Loucy (cell line): Measurements from ENCODE around the gene ZNF771.

ENCODE experiments used
- H2AFZ ChIP-seq: fragments of 200-600 bp; sonication (generic); 2 replicates; pipeline ENCODE4 v1.6.0; 2016; ENCODE audit warnings: antibody characterized with exemption, mild to moderate bottlenecking, low read length, moderate library complexity
- H3F3A ChIP-seq: fragments of 200-600 bp; 2 replicates; pipeline ENCODE4 v1.6.0; 2016; ENCODE audit warnings: antibody characterized with exemption, low read depth, mild to moderate bottlenecking
- H3K27me3 ChIP-seq: fragments of 200-600 bp; sonication (generic); 2 replicates; pipeline ENCODE4 v1.6.1; 2014; ENCODE audit warnings: low read length, mild to moderate bottlenecking; ENCODE audit not compliant: insufficient read depth, poor library complexity, severe bottlenecking
- H3K36me3 ChIP-seq: fragments of 200-600 bp; sonication (generic); 2 replicates; pipeline ENCODE4 v1.6.1; 2016; ENCODE audit warnings: low read length; ENCODE audit not compliant: insufficient read depth
- H3K4me1 ChIP-seq: fragments of 200-600 bp; sonication (generic); 2 replicates; pipeline ENCODE4 v1.5.1; 2014; ENCODE audit warnings: low read length, mild to moderate bottlenecking; ENCODE audit not compliant: insufficient read depth, poor library complexity, severe bottlenecking
- H3K4me2 ChIP-seq: fragments of 200-600 bp; sonication (generic); 2 replicates; pipeline ENCODE4 v1.6.0; 2014; ENCODE audit warnings: antibody characterized with exemption, low read length, low read depth, mild to moderate bottlenecking; ENCODE audit not compliant: poor library complexity, severe bottlenecking
- H3K4me3 ChIP-seq: fragments of 200-600 bp; sonication (generic); 2 replicates; pipeline ENCODE4 v1.5.1; 2014; ENCODE audit warnings: low read length, mild to moderate bottlenecking, mixed read lengths; ENCODE audit not compliant: poor library complexity, severe bottlenecking
- H3K79me2 ChIP-seq: fragments of 200-600 bp; sonication (generic); 2 replicates; pipeline ENCODE4 v1.6.1; 2014; ENCODE audit warnings: low read length; ENCODE audit not compliant: insufficient read depth
- H3K9ac ChIP-seq: fragments of 200-600 bp; sonication (generic); 2 replicates; pipeline ENCODE4 v1.6.0; 2014; ENCODE audit warnings: mild to moderate bottlenecking, low read depth, low read length, moderate library complexity; ENCODE audit not compliant: poor library complexity, severe bottlenecking
- H3K9me2 ChIP-seq: fragments of 200-600 bp; sonication (generic); replicated peaks from 2 replicates; pipeline ENCODE4 v1.6.1; 2016; ENCODE audit warnings: low read depth, low read length, mixed read lengths
- H3K9me3 ChIP-seq: fragments of 200-600 bp; sonication (generic); 2 replicates; pipeline ENCODE4 v1.6.1; 2014; ENCODE audit warnings: mild to moderate bottlenecking, antibody characterized with exemption, low read length, low read depth; ENCODE audit not compliant: insufficient read depth
- H4K20me1 ChIP-seq: fragments of 200-600 bp; sonication (generic); 2 replicates; pipeline ENCODE4 v1.6.0; 2014; ENCODE audit warnings: antibody characterized with exemption, low read length, mild to moderate bottlenecking; ENCODE audit not compliant: insufficient read depth, poor library complexity, severe bottlenecking
- CTCF ChIP-seq: fragments of 200-600 bp; sonication (generic); conservative IDR thresholded peaks from 2 replicates; pipeline ENCODE4 v1.5.1; 2014; ENCODE audit warnings: mild to moderate bottlenecking, antibody characterized with exemption, low read length
- EZH2phosphoT487 ChIP-seq: fragments of 200-600 bp; IDR thresholded peaks from 2 replicates; pipeline ENCODE4 v1.6.1; 2018; ENCODE audit warnings: antibody characterized with exemption, mild to moderate bottlenecking, moderate library complexity, borderline replicate concordance

ZNF771 gene

GRCh38 chr16:30380072-30380802 is 27.2 kb upstream of the ZNF771 start:
- H3K27me3 ChIP-seq: no peaks in the 10 kb centered on the region
- H3K4me1 ChIP-seq: peaks cover 61% of the 10 kb centered on the region
- H3K4me3 ChIP-seq: peak overlapping the region; percentile 97
- peak overlapping the region; percentile 88 for H3K4me2 ChIP-seq
- H3K9ac ChIP-seq: peak overlapping the region; percentile 85
- TF ChIP-seq CTCF (no peak), EZH2phosphoT487 (no peak)
- peaks cover 16% of the 10 kb centered on the region for H3F3A ChIP-seq
- peaks cover 46% of the 10 kb centered on the region for H3K79me2 ChIP-seq
- peaks cover 13% of the 10 kb centered on the region for H4K20me1 ChIP-seq
- no peak overlapping the region for H2AFZ ChIP-seq
- H3K36me3 ChIP-seq: no peaks in the 10 kb centered on the region
- H3K9me2 ChIP-seq: no peaks in the 10 kb centered on the region
- no peaks in the 10 kb centered on the region for H3K9me3 ChIP-seq

DNA sequence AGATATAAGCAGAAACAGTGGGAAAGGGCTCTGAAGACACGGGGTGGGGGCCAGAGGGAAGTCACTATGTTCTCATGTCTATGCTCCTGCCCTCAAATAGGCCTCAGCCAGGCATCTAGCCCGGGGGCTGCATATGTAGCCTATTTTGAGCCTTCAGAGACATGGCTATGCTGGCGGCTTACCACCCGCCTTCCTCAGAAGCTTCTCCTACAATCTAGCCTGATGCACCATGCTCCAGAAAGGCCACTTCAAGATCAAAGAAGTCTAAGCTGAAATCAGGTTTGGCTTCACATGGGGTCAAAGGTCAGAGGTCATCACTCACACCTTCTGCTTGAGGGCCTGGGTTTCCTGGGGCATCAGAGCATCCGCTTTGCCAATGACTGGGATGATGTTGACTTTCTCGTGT is 26.6 kb upstream of the ZNF771 start:
- Histone ChIP-seq H3K4me2 (peak overlapping the region; percentile 88), H3K4me3 (peak overlapping the region; percentile 94), H3K36me3 (no peaks in the 10 kb centered on the region), H3K27me3 (no peaks in the 10 kb centered on the region), H3F3A (peaks cover 16% of the 10 kb centered on the region), H4K20me1 (peaks cover 13% of the 10 kb centered on the region), H3K4me1 (peaks cover 61% of the 10 kb centered on the region), H3K9me3 (no peaks in the 10 kb centered on the region), H3K9ac (peak overlapping the region; percentile 85), H3K9me2 (no peaks in the 10 kb centered on the region), H2AFZ (no peak overlapping the region), H3K79me2 (peaks cover 46% of the 10 kb centered on the region)
- TF ChIP-seq CTCF (no peak), EZH2phosphoT487 (no peak)

DNA sequence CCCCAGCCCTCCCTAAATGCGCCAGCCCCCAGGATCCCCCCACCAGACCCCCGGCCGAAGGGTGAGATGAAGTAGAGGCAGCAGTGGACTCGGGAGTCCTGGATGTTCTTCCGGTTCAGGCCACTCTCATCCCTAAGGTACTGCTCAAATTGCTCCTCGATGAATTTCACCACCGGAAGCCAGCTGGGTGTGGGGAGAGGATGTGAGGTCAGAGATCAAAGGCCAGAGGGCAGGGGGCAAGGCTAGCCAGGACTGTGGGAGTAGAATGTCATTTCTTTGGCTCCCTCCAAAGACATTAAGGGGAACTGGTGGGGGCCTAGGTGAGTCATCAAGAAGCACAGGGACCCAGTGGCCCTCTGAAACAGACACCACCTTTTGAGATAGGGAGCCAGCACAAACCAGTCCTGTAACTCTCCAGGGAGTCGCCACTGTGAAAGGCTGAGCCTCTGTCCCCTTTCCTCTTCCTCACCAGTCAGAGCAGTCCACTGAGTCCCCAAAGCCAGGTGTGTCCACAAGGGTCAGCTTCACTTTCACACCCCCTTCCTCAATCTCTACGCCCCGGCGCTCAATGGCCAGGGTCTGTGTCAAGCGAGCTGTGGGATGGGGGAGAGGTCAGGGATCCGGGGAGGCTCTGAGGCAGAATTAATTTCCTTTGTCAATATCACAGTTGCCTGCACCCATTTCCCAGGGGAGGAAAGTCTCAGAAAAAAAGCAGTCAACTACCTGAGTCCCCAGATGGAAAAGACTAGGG is 25.9 kb upstream of the ZNF771 start:
- H3K4me2 ChIP-seq: peak overlapping the region; percentile 88
- H4K20me1 ChIP-seq: peaks cover 13% of the 10 kb centered on the region
- peaks cover 58% of the 10 kb centered on the region for H3K4me1 ChIP-seq

More for the DNA sequence above, 25.9 kb upstream of the ZNF771 start:
- H3K4me3 ChIP-seq: peak overlapping the region; percentile 94
- H3K79me2 ChIP-seq: peaks cover 40% of the 10 kb centered on the region
- H3K36me3 ChIP-seq: no peaks in the 10 kb centered on the region
- H3F3A ChIP-seq: peaks cover 16% of the 10 kb centered on the region
- no peak for TF ChIP-seq CTCF
- no peak for TF ChIP-seq EZH2phosphoT487
- H3K27me3 ChIP-seq: no peaks in the 10 kb centered on the region
- peak overlapping the region; percentile 85 for H3K9ac ChIP-seq
- no peak overlapping the region for H2AFZ ChIP-seq
- no peaks in the 10 kb centered on the region for H3K9me3 ChIP-seq
- no peaks in the 10 kb centered on the region for H3K9me2 ChIP-seq
